HuH-7.5 (cell line): ENCODE results near the gene CD164L2.
A peak's percentile ranks its signal among the peaks of the same experiment; 100 is the strongest.

Source experiments
- DNase-seq: peaks from one replicate; pipeline ENCODE4 v3.0.0; 2011; ENCODE audit warnings: low spot score

The CD164L2 gene

DNA sequence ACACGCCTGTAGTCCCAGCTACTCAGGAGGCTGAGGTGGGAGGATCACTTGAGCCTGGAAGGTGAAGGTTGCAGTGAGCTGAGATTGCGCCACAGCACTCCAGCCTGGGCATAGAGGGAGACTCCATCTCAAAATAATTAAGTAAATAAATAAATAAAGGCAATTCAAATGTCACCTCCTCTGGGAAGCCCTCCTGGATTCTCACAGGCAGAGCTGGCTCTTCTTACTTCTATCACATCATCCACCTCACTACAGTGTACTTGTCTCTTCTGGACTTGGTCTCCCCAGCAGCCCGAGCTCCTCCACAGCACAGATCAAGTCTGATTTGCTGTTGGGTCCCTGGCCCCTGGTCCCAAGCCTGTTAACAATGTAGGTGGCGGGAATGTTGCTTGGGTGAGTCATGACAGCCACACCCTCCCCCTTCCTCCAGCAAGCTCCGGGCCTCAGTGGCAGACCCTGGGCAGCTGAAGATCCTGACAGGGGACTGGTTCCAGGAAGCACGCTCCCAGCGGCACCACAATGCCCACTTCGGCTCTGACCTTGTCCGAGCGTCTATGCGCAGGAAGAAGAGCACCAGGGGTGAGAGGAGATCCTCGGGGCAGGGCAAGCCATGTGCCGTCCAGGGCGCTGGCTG, 36.0 kb downstream of the CD164L2 start:
- DNase-seq, result no peak

DNA sequence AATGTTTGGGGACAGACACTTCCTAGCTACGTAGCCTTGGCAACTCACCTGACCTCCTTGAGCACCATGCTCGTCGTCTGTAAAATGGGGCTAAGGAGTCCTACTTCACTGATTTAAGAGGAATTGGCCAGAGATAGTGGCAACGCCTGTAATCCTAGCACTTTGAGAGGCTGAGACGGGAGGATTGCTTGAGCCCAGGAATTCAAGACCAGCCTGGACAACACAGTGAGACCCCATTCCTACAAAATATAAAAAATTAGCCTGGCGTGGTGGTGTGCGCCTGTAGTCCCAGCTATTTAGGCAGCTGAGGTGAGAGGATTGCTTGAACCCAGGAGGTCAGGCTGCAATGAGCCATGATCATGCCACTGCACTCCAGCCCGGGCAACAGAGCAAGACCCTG, 36.8 kb downstream of the CD164L2 start:
- no peak for DNase-seq

- DNase-seq, result no peak
These were observed 37.9 kb downstream of the CD164L2 start for GRCh38 chr1:27345272-27345671.

GRCh38 chr1:27343639-27344025, 39.5 kb downstream of the CD164L2 start:
- DNase-seq, result no peak

DNA sequence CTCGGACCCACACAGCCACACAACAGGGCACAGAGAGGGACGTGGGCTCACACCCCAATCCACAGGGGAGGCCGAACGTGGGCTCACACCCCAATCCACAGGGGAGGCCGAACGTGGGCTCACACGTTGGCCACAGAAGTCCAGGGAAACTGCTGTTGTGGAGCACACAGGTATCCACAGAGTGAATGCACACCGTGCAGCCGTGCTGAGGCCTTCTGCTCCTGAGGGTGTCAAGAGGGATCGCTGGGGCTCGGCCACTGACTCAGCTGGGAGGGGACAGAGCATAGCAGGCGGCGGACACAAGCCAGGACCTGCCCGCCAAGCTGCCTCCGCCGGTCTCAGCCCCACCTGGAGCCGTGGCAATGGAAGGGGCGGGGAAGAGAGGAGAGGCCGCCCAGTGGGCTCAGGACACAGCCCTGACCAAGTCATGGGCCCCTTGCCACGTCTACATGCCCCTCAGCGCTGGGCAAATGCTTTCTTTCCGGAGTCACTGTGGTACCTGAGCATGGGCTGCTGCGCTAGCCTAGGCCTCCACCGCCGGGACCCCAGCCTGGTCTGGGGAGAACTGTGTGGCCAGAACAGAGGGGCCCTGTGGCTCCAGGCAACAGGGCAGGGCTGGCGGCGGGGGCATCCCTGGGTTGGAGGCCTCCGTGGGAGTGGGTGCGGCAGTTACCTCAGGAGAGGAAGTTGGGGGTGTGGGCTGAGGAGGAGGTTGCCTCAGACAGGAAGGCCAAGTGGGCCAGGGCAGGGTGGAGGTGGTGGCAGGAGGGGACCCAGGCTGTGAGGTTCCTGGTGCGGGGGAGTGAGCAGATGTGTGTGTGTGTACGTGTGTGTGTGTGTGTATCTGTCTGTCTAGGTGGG, 40.1 kb downstream of the CD164L2 start:
- no peak for DNase-seq

GRCh38 chr1:27342391-27342777, 40.7 kb downstream of the CD164L2 start:
- DNase-seq, result no peak

GRCh38 chr1:27341525-27342252, 41.4 kb downstream of the CD164L2 start, which contains the start of gene SYTL1:
TSS of gene SYTL1 (plus strand) at chr1:27342022. CDS start at chr1:27345335, 3,313 bp downstream.
- no peak for DNase-seq

DNA sequence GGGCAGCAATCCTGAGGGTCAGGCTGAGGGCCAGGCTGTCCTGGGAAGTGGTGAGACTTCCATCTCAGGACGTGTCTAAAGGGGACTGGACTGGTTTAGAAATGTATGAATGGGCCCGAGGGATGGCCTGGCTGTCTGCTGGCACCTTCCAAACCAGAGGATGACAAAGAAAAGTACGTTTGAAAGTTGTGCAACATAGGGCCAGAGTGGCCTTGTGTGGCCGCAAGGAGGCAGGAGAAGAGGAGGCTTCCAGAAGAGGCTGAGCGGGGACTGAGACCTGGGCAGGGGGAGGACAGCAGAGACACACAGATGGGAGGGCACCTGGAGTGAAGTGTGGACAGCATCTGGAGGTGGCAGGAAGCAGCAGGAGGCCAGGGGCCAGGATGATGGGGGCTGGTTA, 43.9 kb downstream of the CD164L2 start:
- DNase-seq, result no peak

DNA sequence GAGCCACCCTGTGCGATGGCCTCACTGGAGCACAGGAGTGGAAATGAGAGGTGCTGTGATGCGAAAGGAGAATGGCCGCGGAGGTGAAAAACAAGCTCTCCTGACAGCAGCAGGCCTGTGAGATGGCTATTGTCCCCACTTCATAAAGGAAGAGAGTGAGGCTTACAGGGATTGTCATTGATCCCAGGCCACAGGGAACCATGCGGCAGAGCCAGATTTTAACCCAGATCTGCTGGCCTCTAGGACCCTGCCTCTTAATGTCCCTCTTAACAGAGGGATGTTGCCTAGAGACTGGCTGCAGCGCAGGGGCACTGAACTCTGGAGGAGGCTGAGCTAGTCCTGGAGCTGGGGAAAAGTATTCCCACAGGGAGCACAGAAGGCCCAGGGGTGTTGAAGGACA, 44.4 kb downstream of the CD164L2 start:
- no peak for DNase-seq

GRCh38 chr1:27336756-27337155, 46.4 kb downstream of the CD164L2 start:
- DNase-seq, result no peak

- DNase-seq, result no peak
These were observed 47.4 kb downstream of the CD164L2 start for GRCh38 chr1:27335506-27336422.

GRCh38 chr1:27333717-27334279, 49.3 kb downstream of the CD164L2 start:
- DNase-seq, result no peak

- peak; percentile 82 for DNase-seq
These were observed 50.4 kb downstream of the CD164L2 start for GRCh38 chr1:27332536-27333281.

GRCh38 chr1:27331922-27332321, 51.2 kb downstream of the CD164L2 start:
- DNase-seq, result no peak

DNA sequence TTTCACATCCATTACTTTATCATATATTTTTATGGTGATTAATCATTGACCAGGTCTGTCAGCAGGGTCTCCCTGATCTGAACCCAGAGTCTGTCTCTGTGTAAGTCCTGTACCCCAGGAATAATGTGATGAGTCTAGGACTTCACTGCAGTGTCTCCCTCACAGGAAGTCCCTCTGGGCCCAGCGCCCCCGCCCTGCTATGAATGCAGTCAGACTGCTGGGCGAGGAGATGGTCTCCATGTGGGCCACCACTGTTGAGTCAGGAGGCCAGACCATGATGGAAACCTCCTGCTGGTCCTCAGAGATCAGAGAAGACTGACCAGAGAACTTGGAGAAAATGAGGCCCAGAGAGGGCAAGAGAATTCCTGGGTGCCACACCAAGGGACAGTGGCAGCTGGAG, 51.7 kb downstream of the CD164L2 start:
- no peak for DNase-seq

DNA sequence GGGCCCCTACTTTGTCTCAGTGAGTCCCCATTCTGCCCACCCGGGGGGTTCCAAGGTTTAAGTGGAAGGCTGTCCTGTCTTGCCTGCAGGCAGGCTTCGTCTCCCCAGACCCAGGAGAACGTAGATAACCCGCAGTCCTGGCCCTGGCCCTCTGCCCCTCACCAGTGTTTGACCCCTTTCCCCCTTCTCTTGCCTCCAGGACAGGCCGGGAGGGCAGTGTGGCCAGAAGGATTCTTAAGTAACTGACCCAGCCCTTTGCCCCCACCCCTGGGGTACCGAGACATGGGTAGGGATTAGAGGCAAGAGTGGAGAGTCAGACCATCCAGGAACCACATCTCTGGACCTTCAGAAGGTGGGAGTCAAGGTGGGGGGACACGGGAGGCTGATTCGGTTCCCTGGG, 52.3 kb downstream of the CD164L2 start:
- no peak for DNase-seq
